Nephron progenitor cell (in vitro differentiated cells): ENCODE data around the gene DNAJC15.

Experiments
- DNase-seq: peaks from one replicate; pipeline ENCODE4 v3.0.0; 2021
- H3K27ac Mint-ChIP-seq: 2 replicates; pipeline ENCODE4 v1.8.0; 2021; ENCODE audit warnings: mild to moderate bottlenecking, moderate library complexity, mixed read lengths
- H3K27me3 Mint-ChIP-seq: 2 replicates; pipeline ENCODE4 v1.8.0; 2021; ENCODE audit warnings: mild to moderate bottlenecking, low read depth, mixed read lengths; ENCODE audit not compliant: poor library complexity
- H3K36me3 Mint-ChIP-seq: 2 replicates; pipeline ENCODE4 v1.8.0; 2021; ENCODE audit warnings: low read depth, mixed read lengths
- H3K4me1 Mint-ChIP-seq: 2 replicates; pipeline ENCODE4 v1.8.0; 2021; ENCODE audit warnings: mixed read lengths
- H3K4me3 Mint-ChIP-seq: 2 replicates; pipeline ENCODE4 v1.8.0; 2021; ENCODE audit warnings: mild to moderate bottlenecking, moderate library complexity, mixed read lengths
- H3K9me3 Mint-ChIP-seq: 2 replicates; pipeline ENCODE4 v1.8.0; 2021; ENCODE audit warnings: mild to moderate bottlenecking, moderate library complexity, mixed read lengths
- TF ChIP-seq, protein P1 (sequence below): fragments of 200-600 bp; sonication (generic); IDR thresholded peaks from 2 replicates; pipeline ENCODE4 v1.5.0; 2021; ENCODE audit warnings: antibody characterized with exemption

Gene DNAJC15

DNA sequence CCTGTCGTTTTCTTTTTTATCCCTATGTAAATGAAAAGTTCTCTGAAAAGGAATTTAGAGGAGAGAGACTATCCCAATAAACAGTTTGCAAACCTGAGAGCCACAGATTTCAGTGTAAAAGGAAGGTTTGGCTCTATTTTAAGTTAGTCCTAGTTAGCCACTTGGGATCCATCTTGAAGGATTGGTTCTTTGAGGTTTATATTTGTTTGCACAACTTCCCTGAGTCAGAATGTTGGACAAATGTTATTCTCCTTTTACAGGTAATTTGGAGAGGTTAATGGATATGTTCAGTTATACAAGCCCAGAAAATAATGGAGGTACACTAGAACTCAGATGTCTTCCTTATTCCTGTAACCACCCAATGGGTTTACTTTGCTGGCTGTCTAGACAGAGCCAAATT, 2.6 kb upstream of the DNAJC15 start:
- Mint-ChIP-seq H3K4me1 (peaks cover 20% of the 10 kb centered on the region), H3K4me3 (no peak overlapping the region), H3K36me3 (peaks cover 18% of the 10 kb centered on the region), H3K9me3 (peaks cover 15% of the 10 kb centered on the region), H3K27ac (no peak overlapping the region), H3K27me3 (peaks cover 3% of the 10 kb centered on the region)
- TF ChIP-seq, protein P1, sequence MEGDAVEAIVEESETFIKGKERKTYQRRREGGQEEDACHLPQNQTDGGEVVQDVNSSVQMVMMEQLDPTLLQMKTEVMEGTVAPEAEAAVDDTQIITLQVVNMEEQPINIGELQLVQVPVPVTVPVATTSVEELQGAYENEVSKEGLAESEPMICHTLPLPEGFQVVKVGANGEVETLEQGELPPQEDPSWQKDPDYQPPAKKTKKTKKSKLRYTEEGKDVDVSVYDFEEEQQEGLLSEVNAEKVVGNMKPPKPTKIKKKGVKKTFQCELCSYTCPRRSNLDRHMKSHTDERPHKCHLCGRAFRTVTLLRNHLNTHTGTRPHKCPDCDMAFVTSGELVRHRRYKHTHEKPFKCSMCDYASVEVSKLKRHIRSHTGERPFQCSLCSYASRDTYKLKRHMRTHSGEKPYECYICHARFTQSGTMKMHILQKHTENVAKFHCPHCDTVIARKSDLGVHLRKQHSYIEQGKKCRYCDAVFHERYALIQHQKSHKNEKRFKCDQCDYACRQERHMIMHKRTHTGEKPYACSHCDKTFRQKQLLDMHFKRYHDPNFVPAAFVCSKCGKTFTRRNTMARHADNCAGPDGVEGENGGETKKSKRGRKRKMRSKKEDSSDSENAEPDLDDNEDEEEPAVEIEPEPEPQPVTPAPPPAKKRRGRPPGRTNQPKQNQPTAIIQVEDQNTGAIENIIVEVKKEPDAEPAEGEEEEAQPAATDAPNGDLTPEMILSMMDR: no peak
- DNase-seq: no peak

DNA sequence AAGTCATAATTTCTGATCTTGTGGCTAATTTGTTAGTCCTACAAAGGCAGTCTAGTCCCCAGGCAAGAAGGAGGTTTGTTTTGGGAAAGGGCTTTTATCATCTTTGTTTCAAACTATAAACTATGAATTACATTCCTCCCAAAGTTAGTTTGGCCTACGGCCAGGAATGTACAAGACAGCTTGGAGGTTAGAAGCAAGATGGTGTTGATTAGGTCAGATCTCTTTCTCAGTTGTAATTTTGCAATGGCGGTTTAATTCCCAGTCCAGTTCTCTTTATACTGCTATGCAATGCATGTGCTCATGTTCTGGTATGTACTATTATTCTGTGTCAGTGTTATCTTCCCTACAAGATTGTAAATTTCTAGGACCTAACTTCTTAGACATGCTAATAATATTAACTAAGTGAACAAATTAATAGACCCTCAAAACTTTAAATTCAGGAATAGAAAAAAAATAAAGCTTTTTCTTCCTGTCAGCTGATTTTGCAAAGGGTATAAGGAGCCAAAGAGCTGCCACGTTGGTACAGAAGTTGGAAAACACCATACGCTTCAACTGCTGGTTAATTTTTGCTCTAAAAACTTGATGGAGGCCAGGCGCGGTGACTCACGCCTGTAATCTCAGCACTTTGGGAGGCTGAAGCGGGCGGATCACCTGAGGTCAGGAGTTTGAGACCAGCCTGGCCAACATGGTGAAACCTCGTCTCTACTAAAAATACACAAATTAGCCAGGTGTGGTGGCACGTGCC, 1.3 kb upstream of the DNAJC15 start:
- DNase-seq: no peak
- peaks cover 15% of the 10 kb centered on the region for H3K9me3 Mint-ChIP-seq
- peaks cover 18% of the 10 kb centered on the region for H3K36me3 Mint-ChIP-seq
- TF ChIP-seq, protein P1: no peak
- peaks cover 25% of the 10 kb centered on the region for H3K4me1 Mint-ChIP-seq
- no peak overlapping the region for H3K27ac Mint-ChIP-seq
- no peak overlapping the region for H3K4me3 Mint-ChIP-seq
- H3K27me3 Mint-ChIP-seq: peaks cover 3% of the 10 kb centered on the region

DNA sequence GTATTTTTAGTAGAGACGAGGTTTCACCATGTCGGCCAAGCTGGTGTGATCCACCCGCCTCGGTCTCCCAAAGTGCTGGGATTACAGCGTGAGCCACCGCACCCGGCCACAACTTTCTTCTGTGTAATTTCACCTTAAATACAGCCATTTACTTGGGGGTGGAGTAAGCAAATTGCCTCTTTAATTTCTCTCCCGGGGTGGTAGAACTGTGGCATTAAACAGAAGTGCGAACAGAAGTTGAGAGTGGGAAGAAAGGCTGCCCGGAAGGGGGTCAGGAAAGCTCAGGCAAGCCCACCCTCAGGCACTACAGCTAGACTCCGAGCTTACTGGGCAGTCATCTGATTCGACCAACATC, 475 bp upstream of the DNAJC15 start:
- H3K36me3 Mint-ChIP-seq: peaks cover 23% of the 10 kb centered on the region
- peak overlapping the region; percentile 98 for H3K27ac Mint-ChIP-seq
- H3K4me3 Mint-ChIP-seq: peak overlapping the region; percentile 94
- TF ChIP-seq, protein P1: no peak
- peaks cover 3% of the 10 kb centered on the region for H3K27me3 Mint-ChIP-seq
- H3K9me3 Mint-ChIP-seq: peaks cover 15% of the 10 kb centered on the region
- no peak for DNase-seq
- H3K4me1 Mint-ChIP-seq: peaks cover 26% of the 10 kb centered on the region

DNA sequence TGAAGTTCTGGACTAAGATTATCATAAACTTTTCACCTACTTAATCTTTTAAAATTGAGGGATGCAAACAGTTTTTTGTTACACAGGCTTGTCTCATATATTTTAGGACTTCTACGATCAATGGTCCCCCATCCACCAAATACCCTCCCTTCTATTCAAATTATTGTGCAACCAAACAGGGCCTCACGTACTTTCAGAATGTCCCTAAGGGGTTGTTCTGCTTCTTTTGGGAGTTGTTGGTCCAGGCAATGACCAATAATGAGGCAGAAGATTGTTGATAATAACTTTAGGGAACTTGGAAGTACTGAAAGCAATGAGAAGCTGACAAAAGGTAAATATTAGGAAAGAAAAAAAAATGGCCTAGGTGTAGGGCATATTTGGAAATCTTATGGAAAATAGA, 2.9 kb downstream of the DNAJC15 start:
- Mint-ChIP-seq H3K27ac (no peak overlapping the region), H3K4me3 (no peak overlapping the region), H3K9me3 (peaks cover 17% of the 10 kb centered on the region), H3K27me3 (peaks cover 3% of the 10 kb centered on the region), H3K4me1 (peaks cover 38% of the 10 kb centered on the region), H3K36me3 (peaks cover 39% of the 10 kb centered on the region)
- no peak for DNase-seq
- TF ChIP-seq, protein P1: no peak

DNA sequence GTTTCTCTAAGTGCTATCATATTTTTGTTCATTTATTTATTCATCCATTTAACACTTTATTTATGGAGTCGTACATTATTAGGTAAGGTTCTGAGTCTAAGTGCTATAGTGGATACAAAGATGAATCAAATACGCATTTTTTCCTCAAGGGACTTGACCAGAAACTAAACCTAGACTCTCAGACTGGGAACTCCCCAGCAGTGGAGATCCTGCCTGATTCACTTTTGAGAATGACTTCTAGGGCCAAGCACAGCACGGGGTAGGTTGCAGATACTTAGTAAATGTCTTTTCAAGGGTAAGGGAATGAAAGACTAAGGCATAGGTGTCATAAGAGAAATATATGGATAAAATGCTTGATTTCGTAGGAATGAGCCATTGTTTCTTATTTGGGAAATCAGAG, 7.2 kb downstream of the DNAJC15 start:
- Mint-ChIP-seq H3K4me1 (peaks cover 26% of the 10 kb centered on the region), H3K27ac (peak overlapping the region; percentile 24), H3K36me3 (peaks cover 60% of the 10 kb centered on the region), H3K27me3 (no peaks in the 10 kb centered on the region), H3K4me3 (no peak overlapping the region), H3K9me3 (peaks cover 37% of the 10 kb centered on the region)
- TF ChIP-seq, protein P1: no peak
- DNase-seq: no peak

DNA sequence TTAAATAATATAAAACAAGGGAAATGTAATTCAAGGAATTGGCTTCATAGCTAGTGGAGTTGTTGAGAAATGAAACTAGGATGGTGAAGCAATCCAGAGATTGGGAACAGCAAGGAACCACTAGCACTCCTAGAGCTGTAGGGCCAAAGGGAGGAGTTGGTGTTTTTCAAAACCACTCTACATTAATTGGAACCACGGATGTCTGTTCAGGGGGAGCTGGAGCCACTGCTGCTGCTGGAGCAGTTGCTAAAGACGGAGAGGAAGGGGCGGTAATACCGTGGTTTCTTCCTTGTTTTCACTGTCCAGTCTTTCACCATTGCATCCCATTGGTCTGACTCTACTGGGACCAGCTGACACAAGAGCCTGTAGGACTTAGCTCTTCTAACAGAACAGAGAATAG, 8.5 kb downstream of the DNAJC15 start:
- Mint-ChIP-seq H3K4me1 (peaks cover 22% of the 10 kb centered on the region), H3K27me3 (no peaks in the 10 kb centered on the region), H3K36me3 (peaks cover 60% of the 10 kb centered on the region), H3K4me3 (no peak overlapping the region), H3K9me3 (peaks cover 37% of the 10 kb centered on the region), H3K27ac (no peak overlapping the region)
- TF ChIP-seq, protein P1: no peak
- DNase-seq: no peak
